Effector memory CD4-positive, alpha-beta T cell (primary cell): Measurements from ENCODE around the gene COL4A3.
A peak's percentile ranks its signal among the peaks of the same experiment; 100 is the strongest.

ENCODE experiments used
- DNase-seq, 3 donors: peaks; one replicate each; pipeline ENCODE4 v3.0.0-alpha.2; 2020
- H3K27ac ChIP-seq: 2 replicates; pipeline ENCODE4 v1.7.0; 2013; ENCODE audit warnings: mild to moderate bottlenecking, low read length, moderate library complexity; ENCODE audit not compliant: insufficient read depth, poor library complexity, severe bottlenecking
- H3K27me3 ChIP-seq: replicated peaks from 2 replicates; pipeline ENCODE4 v1.7.0; 2013; ENCODE audit warnings: mild to moderate bottlenecking, low read length; ENCODE audit not compliant: insufficient read depth, control insufficient read depth, poor library complexity, severe bottlenecking
- H3K36me3 ChIP-seq: 2 replicates; pipeline ENCODE4 v1.7.0; 2013; ENCODE audit warnings: mild to moderate bottlenecking, low read length, moderate library complexity; ENCODE audit not compliant: control insufficient read depth, insufficient read depth
- H3K4me1 ChIP-seq: 2 replicates; pipeline ENCODE4 v1.7.0; 2013; ENCODE audit warnings: low read length, mild to moderate bottlenecking; ENCODE audit not compliant: control insufficient read depth, insufficient read depth, poor library complexity, severe bottlenecking
- H3K4me3 ChIP-seq: 2 replicates; pipeline ENCODE4 v1.7.0; 2013; ENCODE audit warnings: low read length, low read depth, mild to moderate bottlenecking; ENCODE audit not compliant: insufficient read depth, poor library complexity, severe bottlenecking
- H3K9me3 ChIP-seq: 2 replicates; pipeline ENCODE4 v1.7.0; 2013; ENCODE audit warnings: mild to moderate bottlenecking, low read length, moderate library complexity; ENCODE audit not compliant: control insufficient read depth

The COL4A3 gene

DNA sequence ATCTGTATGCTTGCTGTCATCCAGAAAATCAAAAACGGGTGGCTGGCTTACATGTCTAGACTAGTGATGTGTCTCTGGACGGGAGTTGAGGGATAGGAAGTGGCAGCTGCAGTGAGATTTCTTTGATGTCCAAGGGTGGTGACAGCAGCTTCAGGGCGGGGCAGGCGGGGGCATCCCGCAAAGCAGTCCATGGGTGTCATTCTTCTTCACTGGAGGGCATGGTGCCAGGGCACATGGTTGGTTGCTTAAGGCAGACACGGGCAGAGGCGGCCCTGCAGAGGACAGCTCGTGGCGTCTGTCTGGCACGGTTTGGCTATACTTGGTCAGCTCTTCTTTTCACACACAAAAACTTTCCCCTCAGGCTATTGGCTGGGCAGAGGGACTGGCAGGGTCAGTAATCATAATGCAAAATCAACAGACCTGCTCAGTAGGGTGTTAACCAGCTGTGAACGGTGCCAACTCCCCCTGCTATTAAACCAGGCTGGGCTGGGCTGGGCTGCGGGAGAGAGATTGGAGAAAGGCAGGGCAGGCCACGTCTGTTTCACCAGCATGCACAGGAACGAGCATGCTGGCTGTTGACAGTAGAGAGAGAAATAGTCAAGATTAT lies 63.7 kb downstream of the COL4A3 start:
- Histone ChIP-seq H3K4me3 (no peak overlapping the region), H3K27me3 (no peaks in the 10 kb centered on the region), H3K27ac (no peak overlapping the region), H3K36me3 (no peaks in the 10 kb centered on the region), H3K9me3 (no peaks in the 10 kb centered on the region), H3K4me1 (no peaks in the 10 kb centered on the region)
- no peak for DNase-seq

GRCh38 chr2:227230151-227230550 lies 65.7 kb downstream of the COL4A3 start:
- H3K27me3 ChIP-seq, result no peaks in the 10 kb centered on the region
- no peak for DNase-seq
- H3K27ac ChIP-seq, result no peak overlapping the region
- no peaks in the 10 kb centered on the region for H3K9me3 ChIP-seq
- no peak overlapping the region for H3K4me3 ChIP-seq
- H3K4me1 ChIP-seq, result no peaks in the 10 kb centered on the region
- no peaks in the 10 kb centered on the region for H3K36me3 ChIP-seq

DNA sequence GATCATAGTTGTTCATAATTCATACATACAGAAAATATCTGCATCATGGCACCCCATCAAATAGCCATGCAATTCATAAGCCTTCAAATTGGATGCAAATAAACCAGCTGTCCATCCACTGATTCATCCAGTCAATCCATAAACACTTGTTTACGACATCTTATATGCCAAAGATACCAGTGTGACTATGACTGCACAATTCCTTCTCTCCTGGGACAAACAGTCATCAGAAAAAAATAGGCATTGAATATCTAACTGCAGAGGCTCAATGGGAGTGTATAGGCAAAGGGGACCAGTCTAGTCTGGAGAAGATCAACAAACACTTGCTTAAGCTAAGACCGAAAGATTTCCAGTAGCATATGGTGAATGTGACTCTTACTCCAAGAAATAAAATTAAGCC lies 70.0 kb downstream of the COL4A3 start:
- no peaks in the 10 kb centered on the region for H3K36me3 ChIP-seq
- DNase-seq, result no peak
- H3K4me1 ChIP-seq, result no peaks in the 10 kb centered on the region
- H3K4me3 ChIP-seq, result no peak overlapping the region
- H3K27me3 ChIP-seq, result no peaks in the 10 kb centered on the region
- no peaks in the 10 kb centered on the region for H3K9me3 ChIP-seq
- no peak overlapping the region for H3K27ac ChIP-seq

DNA sequence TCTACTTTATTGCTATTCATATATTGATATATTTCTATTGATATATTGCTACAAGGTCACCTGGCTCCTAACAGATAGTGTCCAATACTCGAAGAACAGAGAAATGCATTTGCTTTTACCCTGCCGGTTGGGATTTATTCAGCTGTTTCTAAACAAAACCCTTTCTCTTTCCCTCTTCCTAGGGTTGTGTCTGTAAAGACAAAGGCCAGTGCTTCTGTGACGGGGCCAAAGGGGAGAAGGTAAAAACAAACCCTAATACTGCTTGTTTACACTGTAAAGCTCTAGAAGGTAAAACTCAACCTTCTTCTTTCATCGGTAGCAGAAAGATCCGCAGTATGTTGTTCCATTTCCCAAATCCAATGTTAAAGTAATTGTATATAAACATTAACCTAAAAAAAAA lies 73.4 kb downstream of the COL4A3 start:
- H3K4me3 ChIP-seq, result no peak overlapping the region
- no peak overlapping the region for H3K27ac ChIP-seq
- no peaks in the 10 kb centered on the region for H3K9me3 ChIP-seq
- H3K27me3 ChIP-seq, result no peaks in the 10 kb centered on the region
- no peak for DNase-seq
- H3K36me3 ChIP-seq, result no peaks in the 10 kb centered on the region
- no peaks in the 10 kb centered on the region for H3K4me1 ChIP-seq

DNA sequence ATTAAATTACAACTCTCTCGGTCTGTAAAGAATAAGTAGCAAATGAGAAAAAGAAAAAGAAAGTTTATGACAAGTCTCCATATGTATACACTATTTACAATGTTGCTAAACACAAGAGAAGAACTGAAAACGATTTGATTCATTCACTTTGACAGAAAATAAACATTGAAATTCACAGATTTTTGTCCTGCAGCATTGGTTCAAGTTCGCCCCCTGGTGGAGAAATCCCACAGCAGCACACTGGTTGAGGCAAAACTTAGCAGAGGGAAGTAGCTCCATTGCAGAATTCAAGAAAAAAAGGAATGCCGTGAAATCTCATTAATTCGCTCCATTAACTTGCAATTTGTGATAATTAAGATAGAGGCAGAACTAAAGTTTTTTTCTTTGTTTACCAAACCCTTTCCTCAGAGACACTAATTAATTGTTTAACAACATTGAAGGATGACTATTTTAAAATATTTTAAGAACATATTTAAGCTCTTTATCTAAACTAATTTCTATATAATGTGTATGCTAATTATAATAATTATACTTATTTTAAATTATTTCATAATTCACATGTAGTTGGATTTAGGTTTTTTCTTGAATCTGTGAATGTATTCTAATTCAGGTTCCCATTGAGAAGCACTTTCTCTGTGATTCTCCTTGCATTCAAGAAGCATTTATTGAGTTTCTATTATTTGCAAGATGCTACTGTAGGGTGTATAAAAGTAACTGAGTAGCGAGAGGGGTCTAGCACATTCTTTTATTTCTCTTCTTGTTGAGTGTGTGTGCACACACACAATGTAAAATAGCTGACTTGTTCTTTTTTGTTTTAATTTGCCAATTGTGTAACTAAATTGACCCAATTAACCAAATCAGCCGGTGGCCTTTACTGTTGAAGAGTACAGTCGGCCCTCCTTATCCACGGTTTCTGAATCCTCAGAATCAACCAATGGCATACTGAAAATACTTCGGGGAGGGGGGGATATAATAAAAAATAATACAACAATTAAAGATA lies 74.1 kb downstream of the COL4A3 start:
- Histone ChIP-seq H3K27ac (no peak overlapping the region), H3K4me3 (no peak overlapping the region), H3K4me1 (no peaks in the 10 kb centered on the region), H3K36me3 (no peaks in the 10 kb centered on the region), H3K9me3 (no peaks in the 10 kb centered on the region), H3K27me3 (no peaks in the 10 kb centered on the region)
- DNase-seq, result peak; percentile 10 to 32 (median 16)

GRCh38 chr2:227241005-227241404 lies 76.6 kb downstream of the COL4A3 start:
- no peak for DNase-seq
- Histone ChIP-seq H3K4me3 (no peak overlapping the region), H3K4me1 (no peaks in the 10 kb centered on the region), H3K36me3 (no peaks in the 10 kb centered on the region), H3K9me3 (no peaks in the 10 kb centered on the region), H3K27ac (no peak overlapping the region), H3K27me3 (no peaks in the 10 kb centered on the region)

DNA sequence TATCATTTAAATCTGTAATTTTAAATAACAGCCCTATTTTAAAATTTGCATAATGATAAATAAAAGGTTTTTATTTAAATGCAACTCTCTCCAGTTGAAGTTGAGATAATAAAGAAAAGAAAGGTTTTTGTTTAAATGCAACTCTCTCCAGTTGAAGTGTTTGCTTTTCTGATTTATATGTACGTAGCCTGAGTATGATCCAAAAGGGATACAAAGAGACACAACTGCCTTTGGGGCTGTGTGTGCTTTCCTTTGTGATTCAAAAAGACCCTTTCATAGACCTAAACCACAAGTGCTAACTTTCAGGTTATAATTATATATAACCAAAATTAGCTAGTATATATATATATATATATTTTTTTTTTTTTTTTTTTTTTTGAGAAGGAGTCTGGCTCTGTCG lies 84.5 kb downstream of the COL4A3 start:
- Histone ChIP-seq H3K4me3 (no peak overlapping the region), H3K9me3 (no peaks in the 10 kb centered on the region), H3K27ac (no peak overlapping the region), H3K4me1 (no peaks in the 10 kb centered on the region), H3K27me3 (no peaks in the 10 kb centered on the region), H3K36me3 (no peaks in the 10 kb centered on the region)
- no peak for DNase-seq

GRCh38 chr2:227252831-227253230 lies 88.4 kb downstream of the COL4A3 start:
- no peak for DNase-seq
- H3K4me1 ChIP-seq, result no peaks in the 10 kb centered on the region

GRCh38 chr2:227256605-227257004 lies 92.2 kb downstream of the COL4A3 start:
- H3K36me3 ChIP-seq, result no peaks in the 10 kb centered on the region

More at GRCh38 chr2:227252831-227253230, 88.4 kb downstream of the COL4A3 start:
- Histone ChIP-seq H3K9me3 (no peaks in the 10 kb centered on the region), H3K27ac (no peak overlapping the region), H3K4me3 (no peak overlapping the region), H3K36me3 (no peaks in the 10 kb centered on the region), H3K27me3 (no peaks in the 10 kb centered on the region)

DNA sequence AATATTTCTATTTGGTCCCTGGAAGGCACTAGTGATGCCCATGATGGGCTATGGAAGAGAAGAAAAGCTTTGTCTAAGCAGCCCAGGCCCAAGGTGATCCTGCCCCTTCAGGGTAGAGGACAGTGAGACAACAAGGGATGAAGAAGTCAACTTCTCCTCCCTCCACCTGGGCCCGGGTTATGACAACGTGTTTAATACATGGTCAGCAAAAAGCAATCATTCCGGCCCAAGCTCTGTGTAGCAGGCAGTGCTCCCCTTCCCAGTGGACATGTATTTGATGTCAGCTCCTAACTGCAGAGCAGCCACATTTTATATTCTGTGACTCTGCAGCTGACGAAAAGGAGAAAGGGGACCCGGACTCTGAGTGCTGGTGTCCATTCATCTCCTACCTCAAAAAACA lies 93.4 kb downstream of the COL4A3 start:
- DNase-seq, result no peak
- H3K4me3 ChIP-seq, result no peak overlapping the region
- H3K4me1 ChIP-seq, result no peaks in the 10 kb centered on the region
- no peaks in the 10 kb centered on the region for H3K9me3 ChIP-seq
- H3K27me3 ChIP-seq, result no peaks in the 10 kb centered on the region
- no peaks in the 10 kb centered on the region for H3K36me3 ChIP-seq
- no peak overlapping the region for H3K27ac ChIP-seq

More at GRCh38 chr2:227256605-227257004, 92.2 kb downstream of the COL4A3 start:
- Histone ChIP-seq H3K27ac (no peak overlapping the region), H3K27me3 (no peaks in the 10 kb centered on the region), H3K4me3 (no peak overlapping the region), H3K4me1 (no peaks in the 10 kb centered on the region), H3K9me3 (no peaks in the 10 kb centered on the region)
- no peak for DNase-seq
